Liver (tissue), 2 donors: ENCODE measurements around the gene CECR2.

Experiments used
- CTCF ChIP-seq: fragments of 150-350 bp; IDR thresholded peaks from 2 replicates; pipeline ENCODE4 v1.5.1; 2017; ENCODE audit warnings: improper control_type of control experiment, low read depth, low read length; ENCODE audit not compliant: missing input control
- ZBTB33 ChIP-seq: IDR thresholded peaks from 2 replicates; pipeline ENCODE4 v1.6.1; 2016; ENCODE audit warnings: antibody characterized with exemption
- donor health status: healthy.

- TF ChIP-seq CTCF (no peak), ZBTB33 (no peak)
These were observed 42.0 kb downstream of the CECR2 start for GRCh38 chr22:17411213-17411612.
